Glutamatergic neuron (in vitro differentiated cells): Measurements from ENCODE around the gene KCNH3. TPM values are rescaled to one million over a fixed set of nuclear protein-coding genes. Genes with fewer than 3 reads are reported as not detected.
A peak's percentile ranks its signal among the peaks of the same experiment; 100 is the strongest.

Experiments
- DNase-seq: peaks from one replicate; pipeline ENCODE4 v3.0.0; 2022
- H3K27ac Mint-ChIP-seq: one replicate; pipeline ENCODE4 v1.8.0; 2020; ENCODE audit warnings: mild to moderate bottlenecking, mixed read lengths, inconsistent platforms; ENCODE audit not compliant: unreplicated experiment
- H3K27me3 Mint-ChIP-seq: one replicate; pipeline ENCODE4 v1.8.0; 2020; ENCODE audit warnings: mild to moderate bottlenecking, moderate library complexity, mixed read lengths, inconsistent platforms; ENCODE audit not compliant: unreplicated experiment
- H3K36me3 Mint-ChIP-seq: one replicate; pipeline ENCODE4 v1.8.0; 2020; ENCODE audit warnings: mild to moderate bottlenecking, mixed read lengths, inconsistent platforms; ENCODE audit not compliant: unreplicated experiment
- H3K4me1 Mint-ChIP-seq: one replicate; pipeline ENCODE4 v1.8.0; 2020; ENCODE audit warnings: mild to moderate bottlenecking, low read depth, mixed read lengths, inconsistent platforms; ENCODE audit not compliant: unreplicated experiment
- H3K4me3 Mint-ChIP-seq: one replicate; pipeline ENCODE4 v1.8.0; 2020; ENCODE audit warnings: mild to moderate bottlenecking, mixed read lengths, inconsistent platforms; ENCODE audit not compliant: unreplicated experiment
- H3K9me3 Mint-ChIP-seq: one replicate; pipeline ENCODE4 v1.8.0; 2020; ENCODE audit warnings: mild to moderate bottlenecking, moderate library complexity, mixed read lengths, inconsistent platforms; ENCODE audit not compliant: unreplicated experiment
- CTCF ChIP-seq: fragments of 200-600 bp; sonication (generic); IDR thresholded peaks from one replicate; pipeline ENCODE4 v1.5.0; 2021; ENCODE audit not compliant: partially characterized antibody, unreplicated experiment
- long read RNA-seq: library from polyadenylated mRNA; unstranded; transcript quantifications from one replicate; pipeline ENCODE4 v2.0.0, GENCODE V29; 2020; ENCODE audit not compliant: unreplicated experiment
- total RNA-seq: library from RNA; stranded (reverse); fragmentation: NEBNext Ultra II Directional; extraction: Animal tissue kit (Norgen Biotek cat#: 25700); gene quantifications from one replicate; pipeline ENCODE4 v1.2.1, GENCODE V29; 2021; ENCODE audit not compliant: unreplicated experiment

Gene KCNH3
- 5.9 TPM for total RNA-seq
- long read RNA-seq, partial matches to known transcripts: 1 of 2 reads
- long read RNA-seq, other reads (novel, unspliced or antisense): 1 of 2 reads

GRCh38 chr12:49538510-49539403, at the start of gene KCNH3:
Gene KCNH3, plus strand, starts transcription at chr12:49539030. Its CDS starts 387 bp downstream, at chr12:49539417.
- peaks cover 12% of the 10 kb centered on the region for H3K27me3 Mint-ChIP-seq
- peak; percentile 91 for DNase-seq
- H3K9me3 Mint-ChIP-seq: peaks cover 2% of the 10 kb centered on the region
- peak within 1 kb of the TSS; percentile 22 for H3K27ac Mint-ChIP-seq
- peaks cover 15% of the 10 kb centered on the region for H3K4me1 Mint-ChIP-seq
- peak within 1 kb of the TSS; percentile 76 for H3K4me3 Mint-ChIP-seq
- TF ChIP-seq CTCF: no peak
- H3K36me3 Mint-ChIP-seq: no peaks in the 10 kb centered on the region

DNA sequence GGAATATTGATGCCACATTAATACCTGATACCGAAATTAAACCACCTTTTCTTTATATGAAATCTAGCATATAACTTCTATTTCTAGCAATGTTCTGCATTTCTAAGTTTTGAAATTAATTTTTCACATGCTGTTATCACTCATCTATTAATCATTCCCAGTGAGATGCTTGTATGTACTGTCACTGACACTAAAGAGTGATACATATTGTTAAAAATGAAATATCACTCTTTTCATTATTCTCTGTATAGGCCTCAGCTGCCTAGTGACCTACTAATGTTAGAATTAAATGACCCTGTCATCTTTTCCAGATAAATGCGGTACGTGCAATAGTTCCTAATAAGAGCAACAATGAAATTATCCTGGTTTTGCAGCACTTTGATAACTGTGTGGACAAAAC, 49.7 kb upstream of the KCNH3 start:
- H3K9me3 Mint-ChIP-seq: no peaks in the 10 kb centered on the region
- no peak overlapping the region for H3K4me3 Mint-ChIP-seq
- H3K36me3 Mint-ChIP-seq: no peaks in the 10 kb centered on the region
- DNase-seq: no peak
- H3K27me3 Mint-ChIP-seq: peaks cover 4% of the 10 kb centered on the region
- H3K4me1 Mint-ChIP-seq: no peaks in the 10 kb centered on the region
- TF ChIP-seq CTCF: no peak
- H3K27ac Mint-ChIP-seq: no peak overlapping the region

DNA sequence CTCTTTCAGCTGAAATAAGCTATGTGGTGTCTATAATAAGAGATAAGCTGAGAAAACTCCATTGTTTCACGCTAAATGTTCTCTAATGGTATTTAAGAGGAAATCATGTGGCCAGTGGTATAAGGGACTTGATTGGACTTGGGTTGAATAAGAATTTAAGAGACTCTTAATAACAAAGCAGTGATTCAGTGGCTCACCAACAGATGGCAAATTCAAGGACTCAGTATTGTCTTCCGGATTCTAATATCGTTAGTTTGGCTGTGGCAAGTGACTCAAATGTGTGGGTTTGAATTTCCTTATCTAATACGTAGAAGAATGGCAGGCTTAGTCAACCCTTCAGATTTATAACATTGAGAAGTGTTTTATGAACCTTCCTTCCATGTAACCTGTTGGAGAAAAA, 49.1 kb upstream of the KCNH3 start:
- Mint-ChIP-seq H3K27ac (no peak overlapping the region), H3K27me3 (peaks cover 4% of the 10 kb centered on the region), H3K4me3 (no peak overlapping the region), H3K9me3 (no peaks in the 10 kb centered on the region), H3K36me3 (no peaks in the 10 kb centered on the region), H3K4me1 (no peaks in the 10 kb centered on the region)
- DNase-seq: no peak
- TF ChIP-seq CTCF: no peak

DNA sequence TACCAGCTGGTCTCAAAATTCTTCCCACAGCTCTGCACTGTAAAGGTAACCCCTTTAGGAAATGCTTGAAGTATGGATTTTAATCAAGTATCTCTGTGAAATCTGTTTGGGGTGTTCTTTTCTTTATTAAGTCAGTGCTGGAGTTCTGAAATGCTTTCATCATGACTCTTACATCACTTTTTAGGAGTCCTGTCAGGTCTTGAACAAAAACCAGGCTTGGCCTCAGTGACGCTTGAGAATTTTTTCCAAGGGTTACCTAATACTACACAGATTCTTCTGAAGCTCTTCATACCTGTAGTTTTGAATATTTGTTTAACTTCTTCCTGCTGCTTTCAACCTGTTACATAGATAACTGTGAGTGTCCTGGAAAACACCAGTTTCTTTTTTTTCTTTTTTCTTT, 47.0 kb upstream of the KCNH3 start:
- peaks cover 4% of the 10 kb centered on the region for H3K27me3 Mint-ChIP-seq
- H3K9me3 Mint-ChIP-seq: no peaks in the 10 kb centered on the region
- DNase-seq: no peak
- TF ChIP-seq CTCF: no peak
- H3K4me3 Mint-ChIP-seq: no peak overlapping the region
- no peak overlapping the region for H3K27ac Mint-ChIP-seq
- no peaks in the 10 kb centered on the region for H3K4me1 Mint-ChIP-seq
- no peaks in the 10 kb centered on the region for H3K36me3 Mint-ChIP-seq

- H3K4me3 Mint-ChIP-seq: no peak overlapping the region
- H3K36me3 Mint-ChIP-seq: no peaks in the 10 kb centered on the region
- TF ChIP-seq CTCF: no peak
- H3K27me3 Mint-ChIP-seq: peaks cover 4% of the 10 kb centered on the region
- no peak for DNase-seq
- H3K9me3 Mint-ChIP-seq: no peaks in the 10 kb centered on the region
- H3K27ac Mint-ChIP-seq: no peak overlapping the region
- H3K4me1 Mint-ChIP-seq: no peaks in the 10 kb centered on the region
These were observed 44.9 kb upstream of the KCNH3 start for GRCh38 chr12:49493900-49494299.
